ENCODE data around the gene KCNMA1. TPM values are rescaled to one million over a fixed set of nuclear protein-coding genes. Genes with fewer than 3 reads are reported as not detected.

Gene KCNMA1
- total RNA-seq, 1 experiment from 2014 or later: 31.3 TPM

GRCh38 chr10:77548157-77548556, 89.5 kb downstream of the KCNMA1 start:
- Histone ChIP-seq H2AFZ (ENCODE audit: low read length) (no peak overlapping the region), H4K20me1 (ENCODE audit: insufficient read depth, low read depth, low read length) (no peaks in the 10 kb centered on the region), H3K27ac (ENCODE audit: low read length) (no peak overlapping the region), H3K4me1 (ENCODE audit: low read length) (peaks cover 44% of the 10 kb centered on the region), H3K9ac (ENCODE audit: low read length) (no peak overlapping the region), H3K79me2 (ENCODE audit: low read length) (no peaks in the 10 kb centered on the region), H3K36me3 (ENCODE audit: insufficient read depth, low read length) (no peaks in the 10 kb centered on the region; the same call in 1 of the 2 replicates), H3K4me2 (ENCODE audit: low read depth, low read length, poor library complexity, severe bottlenecking) (no peak overlapping the region), H3K4me3 (ENCODE audit: low read length) (no peak overlapping the region), H3K9me2 (replicated peaks; ENCODE audit: insufficient read depth, low read length) (no peaks in the 10 kb centered on the region), H3K27me3 (ENCODE audit: low read length) (no peaks in the 10 kb centered on the region), H3K9me3 (ENCODE audit: low read length) (no peaks in the 10 kb centered on the region)
- DNase-seq: no peak

- Histone ChIP-seq H2AFZ (ENCODE audit: low read length) (no peak overlapping the region), H3K9me2 (replicated peaks; ENCODE audit: insufficient read depth, low read length) (no peaks in the 10 kb centered on the region), H4K20me1 (ENCODE audit: insufficient read depth, low read depth, low read length) (no peaks in the 10 kb centered on the region), H3K9ac (ENCODE audit: low read length) (no peak overlapping the region), H3K4me3 (ENCODE audit: low read length) (no peak overlapping the region), H3K79me2 (ENCODE audit: low read length) (no peaks in the 10 kb centered on the region), H3K27me3 (ENCODE audit: low read length) (no peaks in the 10 kb centered on the region), H3K27ac (ENCODE audit: low read length) (no peak overlapping the region), H3K4me1 (ENCODE audit: low read length) (peaks cover 47% of the 10 kb centered on the region), H3K9me3 (ENCODE audit: low read length) (no peaks in the 10 kb centered on the region), H3K36me3 (ENCODE audit: insufficient read depth, low read length) (no peaks in the 10 kb centered on the region; the same call in 1 of the 2 replicates), H3K4me2 (ENCODE audit: low read depth, low read length, poor library complexity, severe bottlenecking) (no peak overlapping the region)
- DNase-seq: no peak
These were observed 90.1 kb downstream of the KCNMA1 start for GRCh38 chr10:77547307-77548050.

GRCh38 chr10:77546042-77546441, 91.6 kb downstream of the KCNMA1 start:
- no peak overlapping the region for H3K4me2 ChIP-seq (ENCODE audit: low read depth, low read length, poor library complexity, severe bottlenecking)
- H3K27me3 ChIP-seq (ENCODE audit: low read length): no peaks in the 10 kb centered on the region
- H2AFZ ChIP-seq (ENCODE audit: low read length): no peak overlapping the region
- H3K9me3 ChIP-seq (ENCODE audit: low read length): no peaks in the 10 kb centered on the region
- no peaks in the 10 kb centered on the region; the same call in 1 of the 2 replicates for H3K36me3 ChIP-seq (ENCODE audit: insufficient read depth, low read length)
- H3K9me2 ChIP-seq (replicated peaks; ENCODE audit: insufficient read depth, low read length): no peaks in the 10 kb centered on the region
- no peak overlapping the region for H3K27ac ChIP-seq (ENCODE audit: low read length)
- H4K20me1 ChIP-seq (ENCODE audit: insufficient read depth, low read depth, low read length): no peaks in the 10 kb centered on the region
- H3K9ac ChIP-seq (ENCODE audit: low read length): no peak overlapping the region
- no peaks in the 10 kb centered on the region for H3K79me2 ChIP-seq (ENCODE audit: low read length)
- peaks cover 47% of the 10 kb centered on the region for H3K4me1 ChIP-seq (ENCODE audit: low read length)
- DNase-seq: no peak
- H3K4me3 ChIP-seq (ENCODE audit: low read length): no peak overlapping the region

- no peaks in the 10 kb centered on the region for H3K9me2 ChIP-seq (replicated peaks; ENCODE audit: insufficient read depth, low read length)
- no peaks in the 10 kb centered on the region for H4K20me1 ChIP-seq (ENCODE audit: insufficient read depth, low read depth, low read length)
- H3K4me2 ChIP-seq (ENCODE audit: low read depth, low read length, poor library complexity, severe bottlenecking): no peak overlapping the region
- H2AFZ ChIP-seq (ENCODE audit: low read length): no peak overlapping the region
- no peak overlapping the region for H3K27ac ChIP-seq (ENCODE audit: low read length)
- peaks cover 48% of the 10 kb centered on the region for H3K4me1 ChIP-seq (ENCODE audit: low read length)
- no peaks in the 10 kb centered on the region; the same call in 1 of the 2 replicates for H3K36me3 ChIP-seq (ENCODE audit: insufficient read depth, low read length)
- DNase-seq: no peak
- H3K27me3 ChIP-seq (ENCODE audit: low read length): no peaks in the 10 kb centered on the region
- H3K4me3 ChIP-seq (ENCODE audit: low read length): no peak overlapping the region
- H3K79me2 ChIP-seq (ENCODE audit: low read length): no peaks in the 10 kb centered on the region
- no peak overlapping the region for H3K9ac ChIP-seq (ENCODE audit: low read length)
- H3K9me3 ChIP-seq (ENCODE audit: low read length): no peaks in the 10 kb centered on the region
These were observed 92.0 kb downstream of the KCNMA1 start for GRCh38 chr10:77545585-77545984.

GRCh38 chr10:77544617-77545016, 93.0 kb downstream of the KCNMA1 start:
- H3K79me2 ChIP-seq (ENCODE audit: low read length): no peaks in the 10 kb centered on the region
- H3K27ac ChIP-seq (ENCODE audit: low read length): no peak overlapping the region
- no peaks in the 10 kb centered on the region for H4K20me1 ChIP-seq (ENCODE audit: insufficient read depth, low read depth, low read length)
- H3K9ac ChIP-seq (ENCODE audit: low read length): no peak overlapping the region
- H3K36me3 ChIP-seq (ENCODE audit: insufficient read depth, low read length): no peaks in the 10 kb centered on the region; the same call in 1 of the 2 replicates
- H3K4me1 ChIP-seq (ENCODE audit: low read length): peaks cover 57% of the 10 kb centered on the region
- H2AFZ ChIP-seq (ENCODE audit: low read length): no peak overlapping the region
- no peak for DNase-seq
- no peaks in the 10 kb centered on the region for H3K9me3 ChIP-seq (ENCODE audit: low read length)
- H3K4me2 ChIP-seq (ENCODE audit: low read depth, low read length, poor library complexity, severe bottlenecking): no peak overlapping the region
- H3K9me2 ChIP-seq (replicated peaks; ENCODE audit: insufficient read depth, low read length): no peaks in the 10 kb centered on the region
- no peak overlapping the region for H3K4me3 ChIP-seq (ENCODE audit: low read length)
- no peaks in the 10 kb centered on the region for H3K27me3 ChIP-seq (ENCODE audit: low read length)

- DNase-seq: peak; percentile 54
- Histone ChIP-seq H3K79me2 (ENCODE audit: low read length) (no peaks in the 10 kb centered on the region), H3K9me2 (replicated peaks; ENCODE audit: insufficient read depth, low read length) (no peaks in the 10 kb centered on the region)
These were observed 94.8 kb downstream of the KCNMA1 start for GRCh38 chr10:77542710-77543259.

GRCh38 chr10:77541944-77542343, 95.7 kb downstream of the KCNMA1 start:
- H3K9ac ChIP-seq (ENCODE audit: low read length): peak overlapping the region; percentile 47
- H2AFZ ChIP-seq (ENCODE audit: low read length): no peak overlapping the region
- peaks cover 69% of the 10 kb centered on the region for H3K4me1 ChIP-seq (ENCODE audit: low read length)
- peak overlapping the region; percentile 94 for H3K27ac ChIP-seq (ENCODE audit: low read length)
- H3K79me2 ChIP-seq (ENCODE audit: low read length): no peaks in the 10 kb centered on the region
- peak overlapping the region; percentile 64 for H3K4me2 ChIP-seq (ENCODE audit: low read depth, low read length, poor library complexity, severe bottlenecking)
- no peaks in the 10 kb centered on the region for H3K9me3 ChIP-seq (ENCODE audit: low read length)
- peak overlapping the region; percentile 48 for H3K4me3 ChIP-seq (ENCODE audit: low read length)
- H3K36me3 ChIP-seq (ENCODE audit: insufficient read depth, low read length): no peaks in the 10 kb centered on the region; the same call in 1 of the 2 replicates
- H3K9me2 ChIP-seq (replicated peaks; ENCODE audit: insufficient read depth, low read length): no peaks in the 10 kb centered on the region
- H4K20me1 ChIP-seq (ENCODE audit: insufficient read depth, low read depth, low read length): no peaks in the 10 kb centered on the region
- no peaks in the 10 kb centered on the region for H3K27me3 ChIP-seq (ENCODE audit: low read length)
- no peak for DNase-seq

More at GRCh38 chr10:77542710-77543259, 94.8 kb downstream of the KCNMA1 start:
- H3K4me3 ChIP-seq (ENCODE audit: low read length): no peak overlapping the region
- peak overlapping the region; percentile 64 for H3K4me2 ChIP-seq (ENCODE audit: low read depth, low read length, poor library complexity, severe bottlenecking)
- peaks cover 70% of the 10 kb centered on the region for H3K4me1 ChIP-seq (ENCODE audit: low read length)
- no peaks in the 10 kb centered on the region for H3K27me3 ChIP-seq (ENCODE audit: low read length)
- no peak overlapping the region; the same call in 1 of the 2 replicates for H3K9ac ChIP-seq (ENCODE audit: low read length)
- H4K20me1 ChIP-seq (ENCODE audit: insufficient read depth, low read depth, low read length): no peaks in the 10 kb centered on the region
- H3K27ac ChIP-seq (ENCODE audit: low read length): peak overlapping the region; percentile 94
- peak overlapping the region; percentile 4; the same call in 1 of the 2 replicates for H2AFZ ChIP-seq (ENCODE audit: low read length)
- H3K9me3 ChIP-seq (ENCODE audit: low read length): no peaks in the 10 kb centered on the region
- no peaks in the 10 kb centered on the region; the same call in 1 of the 2 replicates for H3K36me3 ChIP-seq (ENCODE audit: insufficient read depth, low read length)

GRCh38 chr10:77541247-77541646, 96.4 kb downstream of the KCNMA1 start:
- Histone ChIP-seq H3K4me2 (ENCODE audit: low read depth, low read length, poor library complexity, severe bottlenecking) (peak overlapping the region; percentile 64), H3K4me3 (ENCODE audit: low read length) (peak overlapping the region; percentile 48), H3K27me3 (ENCODE audit: low read length) (no peaks in the 10 kb centered on the region), H3K79me2 (ENCODE audit: low read length) (no peaks in the 10 kb centered on the region), H3K36me3 (ENCODE audit: insufficient read depth, low read length) (no peaks in the 10 kb centered on the region; the same call in 1 of the 2 replicates), H3K4me1 (ENCODE audit: low read length) (peaks cover 69% of the 10 kb centered on the region), H3K9ac (ENCODE audit: low read length) (peak overlapping the region; percentile 47), H3K27ac (ENCODE audit: low read length) (peak overlapping the region; percentile 94), H2AFZ (ENCODE audit: low read length) (no peak overlapping the region), H4K20me1 (ENCODE audit: insufficient read depth, low read depth, low read length) (no peaks in the 10 kb centered on the region), H3K9me3 (ENCODE audit: low read length) (no peaks in the 10 kb centered on the region), H3K9me2 (replicated peaks; ENCODE audit: insufficient read depth, low read length) (no peaks in the 10 kb centered on the region)
- peak; percentile 89 for DNase-seq
